ENCODE data around the gene GNRH2.

GNRH2 gene

DNA sequence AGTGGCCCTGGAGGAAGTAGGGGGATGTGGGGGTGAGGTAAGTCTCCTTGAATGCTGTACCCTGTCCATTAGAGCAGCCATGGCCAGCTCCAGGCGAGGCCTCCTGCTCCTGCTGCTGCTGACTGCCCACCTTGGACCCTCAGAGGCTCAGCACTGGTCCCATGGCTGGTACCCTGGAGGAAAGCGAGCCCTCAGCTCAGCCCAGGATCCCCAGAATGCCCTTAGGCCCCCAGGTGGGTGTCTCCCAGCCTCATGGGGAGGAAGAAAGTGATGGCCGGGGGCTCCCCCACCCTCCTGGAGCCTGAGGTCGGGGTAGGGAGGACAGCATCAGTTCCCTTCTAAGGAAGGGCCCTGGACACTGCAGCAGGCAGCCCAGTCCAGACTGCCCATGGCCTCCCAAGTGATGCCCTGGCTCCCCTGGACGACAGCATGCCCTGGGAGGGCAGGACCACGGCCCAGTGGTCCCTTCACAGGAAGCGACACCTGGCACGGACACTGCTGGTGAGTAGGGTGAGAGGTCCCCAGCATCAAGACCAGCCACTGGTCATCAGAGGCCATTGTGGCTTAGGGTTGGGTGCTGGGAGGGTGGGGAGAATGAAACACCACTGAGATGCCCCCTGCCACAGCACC lies 1.0 kb downstream of the GNRH2 start:
- peak overlapping the region; percentile 93 for H3K27ac ChIP-seq
- no peak for TF ChIP-seq ZFX (IDR thresholded peaks at IDR 0.05)
- TF ChIP-seq CTCF (conservative IDR thresholded peaks at IDR 0.05), result no peak

GRCh38 chr20:3045042-3045815 lies 1.8 kb downstream of the GNRH2 start:
- peak overlapping the region; percentile 93 for H3K27ac ChIP-seq
- no peak for TF ChIP-seq ZFX (IDR thresholded peaks at IDR 0.05)
- TF ChIP-seq CTCF (conservative IDR thresholded peaks at IDR 0.05), result no peak

- H3K27ac ChIP-seq, result peak within 1 kb of the TSS; percentile 93
- TF ChIP-seq ZFX (IDR thresholded peaks at IDR 0.05) (peak; percentile 97), CTCF (conservative IDR thresholded peaks at IDR 0.05) (no peak)
Measured at GRCh38 chr20:3045816-3046676, 2.6 kb downstream of the GNRH2 start, which contains the start of gene MRPS26. Gene MRPS26, plus strand, starts transcription at chr20:3046052. Its CDS starts 17 bp downstream, at chr20:3046069.

- H3K27ac ChIP-seq, result peak overlapping the region; percentile 93
- TF ChIP-seq ZFX (IDR thresholded peaks at IDR 0.05) (peak; percentile 37; the same call in 1 of the 2 replicates), CTCF (conservative IDR thresholded peaks at IDR 0.05) (no peak)
Measured at GRCh38 chr20:3046677-3047462, 3.4 kb downstream of the GNRH2 start.

GRCh38 chr20:3047486-3048419 lies 4.3 kb downstream of the GNRH2 start:
- H3K27ac ChIP-seq, result no peak overlapping the region; the same call in 1 of the 2 replicates
- no peak for TF ChIP-seq CTCF (conservative IDR thresholded peaks at IDR 0.05)
- no peak for TF ChIP-seq ZFX (IDR thresholded peaks at IDR 0.05)

Data from C4-2B (cell line).